Smooth muscle cell (in vitro differentiated cells): ENCODE results near the gene ARHGEF12. TPM values are rescaled to one million over a fixed set of nuclear protein-coding genes. Genes with fewer than 3 reads are reported as not detected.

Experiments
- DNase-seq: peaks from one replicate; lab custom pipeline; 2025; ENCODE audit not compliant: unreplicated experiment; lab: John Stamatoyannopoulos, UW
- H2AFZ ChIP-seq: fragments of 200-600 bp; sonication (generic); 2 replicates; pipeline ENCODE4 v1.6.0; 2016; ENCODE audit warnings: antibody characterized with exemption, low read depth, mild to moderate bottlenecking
- H3F3A ChIP-seq: fragments of 200-600 bp; sonication (generic); 2 replicates; pipeline ENCODE4 v1.6.0; 2017; ENCODE audit warnings: antibody characterized with exemption, low read depth
- H3K27ac ChIP-seq: fragments of 200-600 bp; sonication (generic); 2 replicates; pipeline ENCODE4 v1.5.1; 2016; ENCODE audit warnings: low read depth, mild to moderate bottlenecking
- H3K27me3 ChIP-seq: fragments of 200-600 bp; sonication (generic); 2 replicates; pipeline ENCODE4 v1.6.1; 2016; ENCODE audit warnings: low read depth, mild to moderate bottlenecking
- H3K36me3 ChIP-seq: fragments of 200-600 bp; sonication (generic); 2 replicates; pipeline ENCODE4 v1.5.1; 2016; ENCODE audit warnings: low read depth
- H3K4me1 ChIP-seq: fragments of 200-600 bp; sonication (generic); 2 replicates; pipeline ENCODE4 v1.5.1; 2016; ENCODE audit warnings: low read depth
- H3K4me2 ChIP-seq: fragments of 200-600 bp; sonication (generic); 2 replicates; pipeline ENCODE4 v1.6.0; 2016; ENCODE audit warnings: mild to moderate bottlenecking
- H3K4me3 ChIP-seq: fragments of 200-600 bp; sonication (generic); 2 replicates; pipeline ENCODE4 v1.5.1; 2016; ENCODE audit warnings: mild to moderate bottlenecking
- H3K79me2 ChIP-seq: fragments of 200-600 bp; sonication (generic); 2 replicates; pipeline ENCODE4 v1.6.0; 2016; ENCODE audit warnings: low read depth, mild to moderate bottlenecking
- H3K9ac ChIP-seq: fragments of 200-600 bp; sonication (generic); 2 replicates; pipeline ENCODE4 v1.6.0; 2016; ENCODE audit warnings: low read depth
- H3K9me3 ChIP-seq: fragments of 200-600 bp; sonication (generic); replicated peaks from 2 replicates; pipeline ENCODE4 v1.5.1; 2016; ENCODE audit warnings: low read depth
- H4K20me1 ChIP-seq: fragments of 200-600 bp; sonication (generic); 2 replicates; pipeline ENCODE4 v1.6.0; 2016; ENCODE audit warnings: low read depth
- CTCF ChIP-seq: fragments of 200-600 bp; sonication (generic); IDR thresholded peaks from 2 replicates; pipeline ENCODE4 v1.5.1; 2017; ENCODE audit warnings: borderline replicate concordance, mild to moderate bottlenecking, antibody characterized with exemption; ENCODE audit not compliant: insufficient read depth, poor library complexity, severe bottlenecking
- whole genome bisulfite sequencing: methylation state at CpG from one replicate; pipeline ENCODE4 v1.1.7; 2016; ENCODE audit warnings: low lambda C conversion rate; 5-methylcytosine and 5-hydroxymethylcytosine counted together
- polyA plus RNA-seq: library from polyadenylated mRNA; unstranded; fragments of >200 nt; fragmentation: Nextera tagmentation; extraction: Ambion mirVana; gene quantifications from 2 replicates; pipeline ENCODE4 v1.2.1, GENCODE V29; 2016
- total RNA-seq: library from RNA; depleted of rRNA; stranded (reverse); fragments of >200 nt; gene quantifications from 2 replicates; pipeline ENCODE4 v1.2.3, GENCODE V29; 2014

The ARHGEF12 gene
- total and polyA plus RNA-seq, 2 experiments from 2014 or later, result 24.6 to 89.4 TPM

DNA sequence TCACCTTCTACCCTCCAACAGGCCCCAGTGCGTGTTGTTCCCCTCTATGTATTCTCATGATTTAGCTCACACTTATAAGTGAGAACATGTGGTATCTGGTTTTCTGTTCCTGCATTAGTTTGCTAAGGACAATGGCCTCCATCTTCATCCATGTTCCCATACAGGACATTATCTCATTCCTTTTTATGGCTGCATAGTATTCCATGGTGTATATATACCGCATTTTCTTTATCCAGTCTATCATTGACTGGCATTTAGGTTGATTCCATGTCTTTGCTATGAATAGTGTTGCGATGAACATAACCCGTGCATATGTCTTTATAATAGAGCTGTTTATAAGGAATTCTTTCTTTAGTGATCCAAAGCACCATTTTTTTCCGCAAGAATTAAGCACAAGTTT, 39.7 kb upstream of the ARHGEF12 start:
- no peak overlapping the region for H3K4me2 ChIP-seq
- H3K9ac ChIP-seq, result no peak overlapping the region
- no peaks in the 10 kb centered on the region for H3F3A ChIP-seq
- no peaks in the 10 kb centered on the region for H3K36me3 ChIP-seq
- no peak for DNase-seq
- H3K79me2 ChIP-seq, result no peaks in the 10 kb centered on the region
- WGBS, result 95% methylated on average over 5 of the region's 5 CpGs
- H3K4me1 ChIP-seq, result no peaks in the 10 kb centered on the region
- H3K27me3 ChIP-seq, result peaks cover 18% of the 10 kb centered on the region
- no peaks in the 10 kb centered on the region for H4K20me1 ChIP-seq
- H2AFZ ChIP-seq, result no peak overlapping the region
- H3K9me3 ChIP-seq, result no peaks in the 10 kb centered on the region
- no peak overlapping the region for H3K4me3 ChIP-seq
- H3K27ac ChIP-seq, result no peak overlapping the region
- no peak for TF ChIP-seq CTCF

GRCh38 chr11:120298461-120298860, 37.8 kb upstream of the ARHGEF12 start:
- no peak for TF ChIP-seq CTCF
- no peaks in the 10 kb centered on the region for H3K9me3 ChIP-seq
- 91% methylated on average over 5 of the region's 5 CpGs for WGBS
- no peak overlapping the region for H3K9ac ChIP-seq
- no peaks in the 10 kb centered on the region for H3K4me1 ChIP-seq
- H4K20me1 ChIP-seq, result no peaks in the 10 kb centered on the region
- no peak for DNase-seq
- H3K27ac ChIP-seq, result no peak overlapping the region
- no peak overlapping the region for H3K4me2 ChIP-seq
- H3F3A ChIP-seq, result no peaks in the 10 kb centered on the region
- peaks cover 7% of the 10 kb centered on the region for H3K27me3 ChIP-seq
- H3K79me2 ChIP-seq, result no peaks in the 10 kb centered on the region
- no peaks in the 10 kb centered on the region for H3K36me3 ChIP-seq
- no peak overlapping the region for H2AFZ ChIP-seq
- no peak overlapping the region for H3K4me3 ChIP-seq

GRCh38 chr11:120302001-120302805, 34.0 kb upstream of the ARHGEF12 start:
- H4K20me1 ChIP-seq, result no peaks in the 10 kb centered on the region
- no peak overlapping the region for H3K27ac ChIP-seq
- no peaks in the 10 kb centered on the region for H3K27me3 ChIP-seq
- no peak for TF ChIP-seq CTCF
- no peaks in the 10 kb centered on the region for H3K4me1 ChIP-seq
- no peaks in the 10 kb centered on the region for H3K36me3 ChIP-seq
- no peak overlapping the region for H3K4me2 ChIP-seq
- no peaks in the 10 kb centered on the region for H3K79me2 ChIP-seq
- no peak overlapping the region for H3K9ac ChIP-seq
- H3F3A ChIP-seq, result no peaks in the 10 kb centered on the region
- no peak overlapping the region for H2AFZ ChIP-seq
- no peak overlapping the region for H3K4me3 ChIP-seq
- WGBS, result 79% methylated on average over 5 of the region's 6 CpGs
- H3K9me3 ChIP-seq, result no peaks in the 10 kb centered on the region
- no peak for DNase-seq
